HuH-7 (cell line): ENCODE data around the gene CCDC78.
"Not testable (repeated sequence)": the region's sequence is repeated elsewhere in the genome, so short reads cannot be mapped to it uniquely, and the experiment has no call there.

ENCODE experiments used
- DNase-seq: peaks from one replicate; pipeline ENCODE4 v3.0.0; 2011; ENCODE audit warnings: low spot score

The CCDC78 gene

GRCh38 chr16:722835-723633, 3.2 kb downstream of the CCDC78 start:
- DNase-seq: no peak

GRCh38 chr16:721765-722540, 4.3 kb downstream of the CCDC78 start:
- no peak for DNase-seq

- DNase-seq: peak; percentile 83
Observed at GRCh38 chr16:720990-721764, 5.1 kb downstream of the CCDC78 start, which contains the start of gene ANTKMT. Gene ANTKMT (plus strand): TSS chr16:721146. CDS start chr16:721275, 129 bp downstream.

- no peak for DNase-seq
Observed at GRCh38 chr16:720447-720989, 5.7 kb downstream of the CCDC78 start.

- DNase-seq: no peak
Observed at GRCh38 chr16:719815-720446, 6.3 kb downstream of the CCDC78 start.

GRCh38 chr16:718922-719321, 7.3 kb downstream of the CCDC78 start:
- no peak for DNase-seq

- DNase-seq: no peak
Observed at GRCh38 chr16:718389-718788, 7.9 kb downstream of the CCDC78 start.

- no peak for DNase-seq
Observed at GRCh38 chr16:717450-718245, 8.6 kb downstream of the CCDC78 start.

- DNase-seq: no peak
Observed at GRCh38 chr16:716768-717325, 9.4 kb downstream of the CCDC78 start.

GRCh38 chr16:716200-716568, 10.1 kb downstream of the CCDC78 start:
- no peak for DNase-seq

GRCh38 chr16:715477-716199, 10.6 kb downstream of the CCDC78 start:
- no peak for DNase-seq

GRCh38 chr16:714558-715476, 11.4 kb downstream of the CCDC78 start, which contains the start of gene METRN:
Gene METRN (plus strand): TSS chr16:715118. CDS start chr16:715290, 172 bp downstream.
- DNase-seq: peak; percentile 77

GRCh38 chr16:714079-714478, 12.2 kb downstream of the CCDC78 start:
- DNase-seq: no peak

- DNase-seq: not testable (repeated sequence)
Observed at GRCh38 chr16:712740-713250, 13.4 kb downstream of the CCDC78 start.

GRCh38 chr16:711548-712320, 14.5 kb downstream of the CCDC78 start:
- peak; percentile 85 for DNase-seq

GRCh38 chr16:711084-711483, 15.2 kb downstream of the CCDC78 start:
- DNase-seq: no peak

- DNase-seq: no peak
Observed at GRCh38 chr16:710500-711075, 15.7 kb downstream of the CCDC78 start.
